Measurements from ENCODE around the gene CRY2. TPM values are rescaled to one million over a fixed set of nuclear protein-coding genes. Genes with fewer than 3 reads are reported as not detected.
A peak's percentile ranks its signal among the peaks of the same experiment; 100 is the strongest.

The CRY2 gene
- total RNA-seq, 5 donors from 2014 or later (not counting 1 experiment from before 2014, with no cell fraction given), result 54.0 to 198 (median 63.5) TPM

DNA sequence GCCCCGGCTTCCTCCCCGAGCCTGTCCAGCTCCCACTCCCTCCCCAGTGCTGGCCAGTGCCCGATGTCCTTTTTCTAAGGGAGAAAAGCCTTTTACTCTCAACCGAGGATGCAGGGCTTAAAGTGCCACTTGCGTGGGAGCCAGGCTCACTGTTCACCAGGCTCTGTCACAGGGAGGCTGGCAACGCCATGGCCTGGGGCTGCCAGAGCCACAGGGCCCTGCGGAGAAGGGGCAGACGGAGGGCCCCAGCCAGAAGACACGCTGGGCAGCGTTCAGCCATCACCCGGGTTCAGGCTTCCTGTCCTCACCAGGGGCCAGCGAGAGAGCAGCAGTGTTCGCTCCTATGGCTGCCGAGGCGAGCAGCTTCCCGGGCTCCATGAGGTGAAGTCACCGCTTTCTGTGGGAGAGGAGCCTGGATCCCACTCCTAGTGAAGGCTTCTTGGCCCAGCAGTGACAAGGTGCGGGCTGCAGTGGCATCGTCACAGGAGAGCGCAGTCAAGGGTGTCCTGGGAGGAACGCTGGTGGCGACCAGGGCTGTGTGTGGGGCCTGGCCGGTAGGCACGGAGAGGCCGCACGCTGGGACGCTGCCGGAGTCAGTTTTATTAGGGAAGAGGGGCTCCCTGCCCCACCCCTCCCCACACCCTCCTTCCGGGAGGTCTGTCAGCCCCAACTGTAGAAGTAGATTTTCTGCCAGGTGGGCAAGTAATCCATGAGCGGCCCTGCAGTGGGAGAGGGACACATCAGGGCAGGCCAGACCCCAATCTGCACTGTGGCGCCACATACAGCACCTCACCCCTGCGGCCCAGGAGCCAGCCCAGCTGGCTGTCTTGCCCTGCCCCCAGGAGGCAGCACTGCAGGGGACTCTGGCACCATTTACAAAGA lies 62.6 kb downstream of the CRY2 start:
- WGBS (ENCODE audit: insufficient coverage), result 90% methylated on average over 23 of the region's 32 CpGs

DNA sequence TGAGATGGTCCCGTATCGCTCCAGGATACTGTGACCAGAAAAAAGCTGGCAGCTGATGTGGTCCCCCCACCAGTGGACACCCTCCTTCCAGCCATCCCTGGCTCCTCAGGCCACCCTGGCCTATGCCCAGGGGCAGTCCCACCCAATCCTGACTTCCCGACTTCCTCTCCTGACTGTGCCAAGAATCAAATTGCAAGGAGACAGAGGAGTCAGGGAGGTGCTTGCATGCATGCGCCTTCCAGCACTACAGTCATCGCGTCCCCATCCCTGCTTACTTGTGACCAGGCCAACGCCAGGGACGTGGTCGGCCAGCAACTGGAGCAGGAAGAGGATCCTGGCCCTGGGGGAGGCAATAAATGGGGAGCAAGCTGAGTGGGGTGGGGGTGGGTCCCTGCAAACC lies 63.3 kb downstream of the CRY2 start:
- Mint-ChIP-seq H3K27me3 (no peaks in the 10 kb centered on the region), H3K27ac (no peak overlapping the region), H3K4me3 (no peak overlapping the region), H3K36me3 (peaks cover 14% of the 10 kb centered on the region), H3K4me1 (peaks cover 9 to 16% (median 16%) of the 10 kb centered on the region in 3 donors), H3K9me3 (no peaks in the 10 kb centered on the region)
- 98% methylated on average over 9 of the region's 9 CpGs for WGBS (ENCODE audit: insufficient coverage)
- H3K4me1 ChIP-seq (ENCODE audit: control insufficient read depth in 1 of 2, extremely low read depth in 1 of 2, insufficient read depth in 2 of 2, low read length in 2 of 2), result peaks cover 0 to 18% of the 10 kb centered on the region in 2 experiments
- H3K36me3 ChIP-seq (ENCODE audit: control insufficient read depth in 2 of 2, extremely low read depth in 1 of 2, insufficient read depth in 1 of 2, low read length in 1 of 2), result peaks cover 19 to 64% of the 10 kb centered on the region in 2 donors
- no peak for DNase-seq
- ChIA-PET CTCF (no interaction called here), POLR2A (no interaction called here)
- ATAC-seq (replicated peaks in 1 of 4), result no peak
- H3K27ac ChIP-seq (ENCODE audit: low read length), result no peak overlapping the region
- H3K9me3 ChIP-seq, result no peaks in the 10 kb centered on the region
- H3K4me3 ChIP-seq (ENCODE audit: control insufficient read depth in 1 of 2, extremely low read depth in 1 of 2, low read length in 1 of 2), result no peak overlapping the region
- no peaks in the 10 kb centered on the region for H3K27me3 ChIP-seq (replicated peaks in 1 of 2; ENCODE audit: control insufficient read depth in 2 of 2, extremely low read depth in 1 of 2, insufficient read depth in 2 of 2, low read length in 1 of 2)

More for the DNA sequence above, 62.6 kb downstream of the CRY2 start:
- ChIA-PET CTCF (no interaction called here), POLR2A (interaction anchor here in 1 of 2 donors (0.5 kb wide), 1 partner anchor 1796 kb away, joined by 4 read pairs; no protein-coding TSS in a partner anchor)
- Mint-ChIP-seq H3K4me3 (no peak overlapping the region), H3K4me1 (peaks cover 8 to 14% (median 14%) of the 10 kb centered on the region in 3 donors), H3K9me3 (no peaks in the 10 kb centered on the region), H3K27ac (no peak overlapping the region), H3K36me3 (peaks cover 9% of the 10 kb centered on the region), H3K27me3 (no peaks in the 10 kb centered on the region)
- Histone ChIP-seq H3K27ac (ENCODE audit: low read length) (no peak overlapping the region), H3K27me3 (replicated peaks in 1 of 2; ENCODE audit: control insufficient read depth in 2 of 2, extremely low read depth in 1 of 2, insufficient read depth in 2 of 2, low read length in 1 of 2) (no peaks in the 10 kb centered on the region), H3K4me3 (ENCODE audit: control insufficient read depth in 1 of 2, extremely low read depth in 1 of 2, low read length in 1 of 2) (no peak overlapping the region), H3K36me3 (ENCODE audit: control insufficient read depth in 2 of 2, extremely low read depth in 1 of 2, insufficient read depth in 1 of 2, low read length in 1 of 2) (peaks cover 19 to 56% of the 10 kb centered on the region in 2 donors), H3K9me3 (no peaks in the 10 kb centered on the region), H3K4me1 (ENCODE audit: control insufficient read depth in 1 of 2, extremely low read depth in 1 of 2, insufficient read depth in 2 of 2, low read length in 2 of 2) (peaks cover 0 to 17% of the 10 kb centered on the region in 2 experiments)
- DNase-seq (no peak), ATAC-seq (replicated peaks in 1 of 4) (no peak)

DNA sequence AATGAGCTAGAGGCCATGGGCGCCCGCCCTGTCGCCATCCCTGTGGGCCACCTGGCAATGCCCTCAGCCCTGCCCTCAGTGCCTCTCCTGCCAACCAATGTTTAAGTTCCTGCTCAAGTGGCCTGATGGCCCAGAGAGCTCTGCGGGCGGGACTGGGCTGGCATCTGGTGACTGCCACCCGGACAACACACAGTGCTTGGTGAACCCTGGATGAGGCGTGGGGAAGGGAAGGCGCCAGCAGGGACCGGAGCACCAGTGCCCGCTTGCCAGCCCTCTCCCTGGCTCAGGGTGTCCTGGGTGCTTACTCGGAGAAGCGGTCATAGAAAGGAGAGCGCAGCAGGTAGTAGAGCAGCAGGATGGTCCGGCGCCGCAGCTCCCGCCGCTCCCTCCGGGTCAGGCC lies 66.2 kb downstream of the CRY2 start:
- peaks cover 4 to 31% of the 10 kb centered on the region in 2 experiments for H3K4me1 ChIP-seq (ENCODE audit: control insufficient read depth in 1 of 2, extremely low read depth in 1 of 2, insufficient read depth in 2 of 2, low read length in 2 of 2)
- peaks cover 19 to 72% of the 10 kb centered on the region in 2 donors for H3K36me3 ChIP-seq (ENCODE audit: control insufficient read depth in 2 of 2, extremely low read depth in 1 of 2, insufficient read depth in 1 of 2, low read length in 1 of 2)
- ChIA-PET POLR2A (interaction anchor here in 1 of 2 donors (0.7 kb wide), 1 partner anchor 1960 kb away, joined by 4 read pairs; no protein-coding TSS in a partner anchor), CTCF (no interaction called here)
- H3K9me3 ChIP-seq, result no peaks in the 10 kb centered on the region
- H3K9me3 Mint-ChIP-seq, result no peaks in the 10 kb centered on the region
- no peak overlapping the region for H3K4me3 ChIP-seq (ENCODE audit: control insufficient read depth in 1 of 2, extremely low read depth in 1 of 2, low read length in 1 of 2)
- no peak overlapping the region for H3K27ac ChIP-seq (ENCODE audit: low read length)
- WGBS (ENCODE audit: insufficient coverage), result 97% methylated on average over 11 of the region's 19 CpGs
- H3K36me3 Mint-ChIP-seq, result peaks cover 15% of the 10 kb centered on the region
- no peaks in the 10 kb centered on the region for H3K27me3 ChIP-seq (replicated peaks in 1 of 2; ENCODE audit: control insufficient read depth in 2 of 2, extremely low read depth in 1 of 2, insufficient read depth in 2 of 2, low read length in 1 of 2)
- H3K4me1 Mint-ChIP-seq, result peaks cover 21 to 35% (median 33%) of the 10 kb centered on the region in 3 donors
- H3K27ac Mint-ChIP-seq, result no peak overlapping the region
- DNase-seq (no peak), ATAC-seq (replicated peaks in 1 of 4) (no peak)
- H3K4me3 Mint-ChIP-seq, result no peak overlapping the region
- H3K27me3 Mint-ChIP-seq, result no peaks in the 10 kb centered on the region

DNA sequence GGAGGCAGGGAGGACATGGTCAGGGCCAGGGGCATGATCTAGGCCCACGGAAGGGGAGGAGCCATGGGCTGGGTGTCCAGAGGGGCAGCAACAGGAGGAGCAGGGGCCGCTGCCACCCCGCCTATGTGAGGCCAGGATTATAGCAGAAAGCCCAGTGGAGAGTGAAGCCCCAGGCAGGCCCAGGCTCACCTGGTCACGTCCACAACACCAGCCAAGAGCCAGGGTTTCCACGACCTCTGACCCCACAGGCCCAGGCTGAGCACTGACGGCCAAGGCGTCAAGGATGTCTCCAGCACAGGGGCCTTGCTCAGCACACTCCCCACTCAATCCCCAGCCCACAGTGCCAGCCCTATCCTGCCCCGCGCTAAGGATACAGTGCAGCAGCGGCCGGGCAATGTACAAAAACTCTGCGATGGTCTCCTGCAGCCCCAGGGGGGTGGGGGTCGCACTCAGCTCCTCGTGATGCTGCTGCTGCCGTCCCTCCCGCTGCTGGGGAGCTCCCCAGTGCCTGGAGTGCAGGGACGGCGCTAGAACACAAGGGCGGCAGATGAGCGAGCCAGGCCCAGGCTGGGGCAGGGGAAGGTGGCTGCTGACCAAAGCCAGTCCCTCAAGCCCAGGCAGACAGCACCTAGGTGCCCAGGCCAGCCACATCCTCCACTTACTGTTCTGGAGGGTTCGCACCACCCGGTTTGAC lies 66.8 kb downstream of the CRY2 start:
- Histone ChIP-seq H3K27me3 (replicated peaks in 1 of 2; ENCODE audit: control insufficient read depth in 2 of 2, extremely low read depth in 1 of 2, insufficient read depth in 2 of 2, low read length in 1 of 2) (no peaks in the 10 kb centered on the region), H3K9me3 (no peaks in the 10 kb centered on the region), H3K4me3 (ENCODE audit: control insufficient read depth in 1 of 2, extremely low read depth in 1 of 2, low read length in 1 of 2) (no peak overlapping the region), H3K4me1 (ENCODE audit: control insufficient read depth in 1 of 2, extremely low read depth in 1 of 2, insufficient read depth in 2 of 2, low read length in 2 of 2) (peaks cover 4 to 37% of the 10 kb centered on the region in 2 experiments), H3K36me3 (ENCODE audit: control insufficient read depth in 2 of 2, extremely low read depth in 1 of 2, insufficient read depth in 1 of 2, low read length in 1 of 2) (peaks cover 19 to 70% of the 10 kb centered on the region in 2 donors), H3K27ac (ENCODE audit: low read length) (no peak overlapping the region)
- DNase-seq, result no peak
- WGBS (ENCODE audit: insufficient coverage), result 93% methylated on average over 22 of the region's 22 CpGs
- ChIA-PET CTCF (no interaction called here), POLR2A (interaction anchor here in 1 of 2 donors (0.6 kb wide), 1 partner anchor 9 kb away, joined by 3 read pairs; no protein-coding TSS in a partner anchor)
- H3K27ac Mint-ChIP-seq, result peak overlapping the region in 1 of 2 donors; percentile 11
- H3K9me3 Mint-ChIP-seq, result no peaks in the 10 kb centered on the region
- peaks cover 26 to 40% (median 33%) of the 10 kb centered on the region in 3 donors for H3K4me1 Mint-ChIP-seq
- H3K27me3 Mint-ChIP-seq, result no peaks in the 10 kb centered on the region
- H3K36me3 Mint-ChIP-seq, result peaks cover 15% of the 10 kb centered on the region
- ATAC-seq (replicated peaks in 1 of 4), result no peak
- H3K4me3 Mint-ChIP-seq, result no peak overlapping the region

DNA sequence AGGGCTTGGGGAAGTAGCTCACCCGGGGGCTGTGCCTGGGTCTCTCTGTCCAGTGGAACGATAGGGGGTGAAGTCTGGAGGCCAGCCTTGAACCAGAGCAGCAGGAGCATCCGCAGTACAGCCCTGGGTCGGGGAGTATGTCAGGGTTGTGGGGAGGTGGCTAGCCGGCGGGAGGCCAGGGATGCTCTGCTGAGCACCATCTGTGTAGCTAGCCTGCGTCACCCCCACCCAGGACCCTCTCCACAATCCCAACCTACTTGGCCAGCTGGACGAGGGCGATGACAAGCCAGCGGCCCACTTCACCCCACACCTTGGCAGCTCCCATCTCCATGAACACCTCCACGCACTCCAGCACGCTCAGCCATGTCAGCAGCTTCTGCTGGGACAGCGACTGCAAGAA lies 68.2 kb downstream of the CRY2 start:
- DNase-seq (no peak), ATAC-seq (replicated peaks in 1 of 4) (no peak)
- Mint-ChIP-seq H3K36me3 (peaks cover 15% of the 10 kb centered on the region), H3K4me1 (peaks cover 37 to 53% (median 46%) of the 10 kb centered on the region in 3 donors), H3K27me3 (no peaks in the 10 kb centered on the region), H3K4me3 (peak overlapping the region in 1 of 3 donors; percentile 31), H3K9me3 (no peaks in the 10 kb centered on the region), H3K27ac (no peak overlapping the region)
- Histone ChIP-seq H3K9me3 (no peaks in the 10 kb centered on the region), H3K27ac (ENCODE audit: low read length) (no peak overlapping the region), H3K27me3 (replicated peaks in 1 of 2; ENCODE audit: control insufficient read depth in 2 of 2, extremely low read depth in 1 of 2, insufficient read depth in 2 of 2, low read length in 1 of 2) (no peaks in the 10 kb centered on the region), H3K36me3 (ENCODE audit: control insufficient read depth in 2 of 2, extremely low read depth in 1 of 2, insufficient read depth in 1 of 2, low read length in 1 of 2) (peaks cover 19 to 57% of the 10 kb centered on the region in 2 donors), H3K4me3 (ENCODE audit: control insufficient read depth in 1 of 2, extremely low read depth in 1 of 2, low read length in 1 of 2) (no peak overlapping the region), H3K4me1 (ENCODE audit: control insufficient read depth in 1 of 2, extremely low read depth in 1 of 2, insufficient read depth in 2 of 2, low read length in 2 of 2) (peaks cover 4 to 50% of the 10 kb centered on the region in 2 experiments)
- POLR2A ChIA-PET, result no interaction called here
- CTCF ChIA-PET, result no interaction called here
- WGBS (ENCODE audit: insufficient coverage), result 80% methylated on average over 5 of the region's 13 CpGs

DNA sequence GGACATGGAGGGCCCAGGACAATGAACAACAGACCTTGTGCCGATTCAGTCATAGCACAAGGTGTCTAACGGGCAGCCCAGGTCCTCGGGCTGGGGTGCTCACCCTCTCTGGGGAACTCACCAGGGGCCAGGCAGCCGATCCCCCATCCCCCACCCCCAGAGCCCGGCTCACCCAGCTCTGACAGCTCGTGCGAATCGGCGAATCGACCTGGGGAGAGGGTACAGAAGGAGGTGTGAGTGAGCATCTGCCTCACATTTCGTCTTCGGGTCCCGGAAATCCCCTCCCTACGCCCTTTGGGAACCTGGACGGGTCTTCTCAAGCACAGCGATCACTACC lies 70.0 kb downstream of the CRY2 start:
- Mint-ChIP-seq H3K4me3 (peak overlapping the region; percentile 88 to 98 (median 91)), H3K27me3 (peaks cover 0 to 5% of the 10 kb centered on the region in 2 donors), H3K4me1 (peaks cover 46 to 64% (median 56%) of the 10 kb centered on the region in 3 donors), H3K36me3 (peaks cover 11% of the 10 kb centered on the region), H3K27ac (peak overlapping the region; percentile 98 to 100), H3K9me3 (no peaks in the 10 kb centered on the region)
- DNase-seq, result peak in 10 of 35 experiments; percentile 18 to 38 (median 26)
- Histone ChIP-seq H3K9me3 (no peaks in the 10 kb centered on the region), H3K4me1 (ENCODE audit: control insufficient read depth in 1 of 2, extremely low read depth in 1 of 2, insufficient read depth in 2 of 2, low read length in 2 of 2) (peaks cover 4 to 54% of the 10 kb centered on the region in 2 experiments), H3K27ac (ENCODE audit: low read length) (peak overlapping the region; percentile 95), H3K4me3 (ENCODE audit: control insufficient read depth in 1 of 2, extremely low read depth in 1 of 2, low read length in 1 of 2) (peak overlapping the region; percentile 97 to 98), H3K27me3 (replicated peaks in 1 of 2; ENCODE audit: control insufficient read depth in 2 of 2, extremely low read depth in 1 of 2, insufficient read depth in 2 of 2, low read length in 1 of 2) (peaks cover 0 to 10% of the 10 kb centered on the region in 2 experiments), H3K36me3 (ENCODE audit: control insufficient read depth in 2 of 2, extremely low read depth in 1 of 2, insufficient read depth in 1 of 2, low read length in 1 of 2) (peaks cover 17 to 39% of the 10 kb centered on the region in 2 donors)
- CTCF ChIA-PET, result interaction anchor here (0.6 to 1.4 kb wide), 5 partner anchors 27 to 145 kb away, joined by 3 to 10 read pairs (median 5); no protein-coding TSS in a partner anchor
- POLR2A ChIA-PET, result interaction anchor here in 1 of 2 donors (0.6 kb wide), 1 partner anchor 69 kb away, joined by 3 read pairs; no protein-coding TSS in a partner anchor
- 10% methylated on average over 4 of the region's 16 CpGs for WGBS (ENCODE audit: insufficient coverage)
- no peak for ATAC-seq (replicated peaks in 1 of 4)

All from T-cell (primary cell).